ENCODE data around the gene SCT. TPM values are rescaled to one million over a fixed set of nuclear protein-coding genes. Genes with fewer than 3 reads are reported as not detected.

SCT gene
- total RNA-seq, 1 experiment from 2014 or later, result 2.3 TPM

DNA sequence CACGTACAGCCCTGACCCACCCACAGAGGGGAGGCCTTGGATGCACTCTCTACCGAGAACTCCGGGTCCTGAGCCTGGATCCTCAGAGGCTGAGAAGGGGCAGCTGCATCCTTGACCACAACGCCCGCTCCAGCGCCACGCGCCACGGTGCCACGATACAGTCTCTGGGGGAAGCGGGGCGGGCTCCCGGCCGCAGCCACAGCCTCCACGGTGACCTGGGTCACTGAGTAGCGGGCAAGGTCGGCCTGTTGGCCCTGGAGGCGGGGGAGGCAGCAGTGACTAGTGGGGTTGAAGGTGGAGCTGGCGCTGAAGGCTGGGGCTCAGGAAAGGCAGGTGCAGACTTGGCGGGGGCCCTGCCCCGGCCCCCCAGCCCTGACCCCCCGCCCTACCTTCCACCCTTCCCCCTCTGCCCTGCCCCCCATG is 7.3 kb downstream of the SCT start:
- CTCF ChIA-PET, result interaction anchor here (0.8 kb wide), 1 partner anchor 63 kb away, joined by 3 read pairs; no protein-coding TSS in a partner anchor
- no peak for TF ChIP-seq E2F4 (CRISPR knock-in tag; IDR thresholded peaks at IDR 0.05; ENCODE audit: borderline replicate concordance, low read depth)
- no peak for TF ChIP-seq HMGA2 (CRISPR knock-in tag; IDR thresholded peaks at IDR 0.05)
- TF ChIP-seq, protein P1, sequence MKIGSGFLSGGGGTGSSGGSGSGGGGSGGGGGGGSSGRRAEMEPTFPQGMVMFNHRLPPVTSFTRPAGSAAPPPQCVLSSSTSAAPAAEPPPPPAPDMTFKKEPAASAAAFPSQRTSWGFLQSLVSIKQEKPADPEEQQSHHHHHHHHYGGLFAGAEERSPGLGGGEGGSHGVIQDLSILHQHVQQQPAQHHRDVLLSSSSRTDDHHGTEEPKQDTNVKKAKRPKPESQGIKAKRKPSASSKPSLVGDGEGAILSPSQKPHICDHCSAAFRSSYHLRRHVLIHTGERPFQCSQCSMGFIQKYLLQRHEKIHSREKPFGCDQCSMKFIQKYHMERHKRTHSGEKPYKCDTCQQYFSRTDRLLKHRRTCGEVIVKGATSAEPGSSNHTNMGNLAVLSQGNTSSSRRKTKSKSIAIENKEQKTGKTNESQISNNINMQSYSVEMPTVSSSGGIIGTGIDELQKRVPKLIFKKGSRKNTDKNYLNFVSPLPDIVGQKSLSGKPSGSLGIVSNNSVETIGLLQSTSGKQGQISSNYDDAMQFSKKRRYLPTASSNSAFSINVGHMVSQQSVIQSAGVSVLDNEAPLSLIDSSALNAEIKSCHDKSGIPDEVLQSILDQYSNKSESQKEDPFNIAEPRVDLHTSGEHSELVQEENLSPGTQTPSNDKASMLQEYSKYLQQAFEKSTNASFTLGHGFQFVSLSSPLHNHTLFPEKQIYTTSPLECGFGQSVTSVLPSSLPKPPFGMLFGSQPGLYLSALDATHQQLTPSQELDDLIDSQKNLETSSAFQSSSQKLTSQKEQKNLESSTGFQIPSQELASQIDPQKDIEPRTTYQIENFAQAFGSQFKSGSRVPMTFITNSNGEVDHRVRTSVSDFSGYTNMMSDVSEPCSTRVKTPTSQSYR (CRISPR knock-in tag; IDR thresholded peaks at IDR 0.05), result no peak
- no peak for TF ChIP-seq SMAD3 (CRISPR knock-in tag; IDR thresholded peaks at IDR 0.05; ENCODE audit: borderline replicate concordance)
- TF ChIP-seq CTCF (IDR thresholded peaks at IDR 0.05), result no peak
- TF ChIP-seq ZNF138 (CRISPR knock-in tag; conservative IDR thresholded peaks at IDR 0.05), result no peak
- no peak for TF ChIP-seq MYBL2 (CRISPR knock-in tag; IDR thresholded peaks at IDR 0.05)
- TF ChIP-seq CREM (CRISPR knock-in tag; IDR thresholded peaks at IDR 0.05), result no peak
- TF ChIP-seq, protein P2, sequence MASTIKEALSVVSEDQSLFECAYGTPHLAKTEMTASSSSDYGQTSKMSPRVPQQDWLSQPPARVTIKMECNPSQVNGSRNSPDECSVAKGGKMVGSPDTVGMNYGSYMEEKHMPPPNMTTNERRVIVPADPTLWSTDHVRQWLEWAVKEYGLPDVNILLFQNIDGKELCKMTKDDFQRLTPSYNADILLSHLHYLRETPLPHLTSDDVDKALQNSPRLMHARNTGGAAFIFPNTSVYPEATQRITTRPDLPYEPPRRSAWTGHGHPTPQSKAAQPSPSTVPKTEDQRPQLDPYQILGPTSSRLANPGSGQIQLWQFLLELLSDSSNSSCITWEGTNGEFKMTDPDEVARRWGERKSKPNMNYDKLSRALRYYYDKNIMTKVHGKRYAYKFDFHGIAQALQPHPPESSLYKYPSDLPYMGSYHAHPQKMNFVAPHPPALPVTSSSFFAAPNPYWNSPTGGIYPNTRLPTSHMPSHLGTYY (CRISPR knock-in tag; IDR thresholded peaks at IDR 0.05), result no peak
- TF ChIP-seq PRRX2 (CRISPR knock-in tag; IDR thresholded peaks at IDR 0.05), result no peak
- TF ChIP-seq FOXJ3 (CRISPR knock-in tag; IDR thresholded peaks at IDR 0.05; ENCODE audit: borderline replicate concordance), result no peak
- no peak for TF ChIP-seq MLX (CRISPR knock-in tag; IDR thresholded peaks at IDR 0.05)
- TF ChIP-seq ZNF121 (CRISPR knock-in tag; IDR thresholded peaks at IDR 0.05), result no peak
- no peak for TF ChIP-seq GABPB1 (CRISPR knock-in tag; IDR thresholded peaks at IDR 0.05)
- TF ChIP-seq RELA (CRISPR knock-in tag; IDR thresholded peaks at IDR 0.05; ENCODE audit: borderline replicate concordance), result no peak
- no peak for TF ChIP-seq ZNF532 (CRISPR knock-in tag; IDR thresholded peaks at IDR 0.05; ENCODE audit: borderline replicate concordance)
- TF ChIP-seq PRDM15 (CRISPR knock-in tag; IDR thresholded peaks at IDR 0.05), result no peak
- ATAC-seq (no peak), DNase-seq (ENCODE audit: low spot score) (no peak)
- Mint-ChIP-seq H3K9me3 (no peaks in the 10 kb centered on the region), H3K4me3 (no peak overlapping the region), H3K27ac (no peak overlapping the region), H3K36me3 (no peaks in the 10 kb centered on the region), H3K27me3 (ENCODE audit: low read depth) (no peaks in the 10 kb centered on the region), H3K4me1 (no peaks in the 10 kb centered on the region)
- POLR2A ChIA-PET, result no interaction called here

Measured in WTC11 (cell line).